Thyroid gland (tissue), 4 donors: Measurements from ENCODE around the gene FAT2.

Experiments
- CTCF ChIP-seq, 6 experiments: fragments of 200-600 bp in 3 of 6; fragments of 450-650 bp in 3 of 6; sonication (generic) in 3 of 6; IDR thresholded peaks; one replicate each; pipeline ENCODE4 v1.5.1; 2016 to 2019; ENCODE audit warnings: antibody characterized with exemption in 6 of 6, mild to moderate bottlenecking in 2 of 6, inconsistent platforms in 1 of 6, moderate library complexity in 1 of 6
- POLR2A ChIP-seq, 2 donors: fragments of 450-650 bp; IDR thresholded peaks; one replicate each; pipeline ENCODE4 v1.6.1; 2017; ENCODE audit warnings: antibody characterized with exemption in 2 of 2, mild to moderate bottlenecking in 2 of 2, moderate library complexity in 1 of 2

GRCh38 chr5:151620461-151620840 lies 29.3 kb upstream of the FAT2 start:
- no peak for TF ChIP-seq CTCF (IDR thresholded peaks at IDR 0.05)
- TF ChIP-seq POLR2A (IDR thresholded peaks at IDR 0.05), result no peak
